Measurements from ENCODE around the gene IMPA2. TPM values are rescaled to one million over a fixed set of nuclear protein-coding genes. Genes with fewer than 3 reads are reported as not detected.

IMPA2 gene
- total and polyA plus RNA-seq, 3 donors from 2014 or later: 16.6 to 21.3 (median 16.7) TPM

GRCh38 chr18:11982981-11983380, 1.7 kb downstream of the IMPA2 start:
- Histone ChIP-seq H3K27ac (no peak overlapping the region), H3K36me3 (ENCODE audit: low read depth, missing control alignments) (no peaks in the 10 kb centered on the region), H3K4me3 (no peak overlapping the region), H3K4me1 (peaks cover 6% of the 10 kb centered on the region), H3K27me3 (no peaks in the 10 kb centered on the region), H3K9me3 (no peaks in the 10 kb centered on the region)
- no peak for DNase-seq
- TF ChIP-seq CTCF (IDR thresholded peaks at IDR 0.05): no peak
- TF ChIP-seq POLR2A (IDR thresholded peaks at IDR 0.05): no peak
- intact Hi-C loops (cut with DNase I; ENCODE audit: low total_unique reads): no loop called here
- 61 to 70% methylated on average over 4 of the region's 4 CpGs for WGBS, 2 donors

- Histone ChIP-seq H3K27ac (no peak overlapping the region), H3K4me3 (no peak overlapping the region), H3K4me1 (peaks cover 6% of the 10 kb centered on the region), H3K9me3 (no peaks in the 10 kb centered on the region), H3K36me3 (ENCODE audit: low read depth, missing control alignments) (no peaks in the 10 kb centered on the region), H3K27me3 (no peaks in the 10 kb centered on the region)
- WGBS, 2 donors: 50 to 53% methylated on average over 12 of the region's 12 CpGs
- TF ChIP-seq CTCF (IDR thresholded peaks at IDR 0.05): no peak
- no peak for TF ChIP-seq POLR2A (IDR thresholded peaks at IDR 0.05)
- DNase-seq: no peak
- intact Hi-C loops (cut with DNase I; ENCODE audit: low total_unique reads): no loop called here
Measured at GRCh38 chr18:11983592-11983991, 2.3 kb downstream of the IMPA2 start.

DNA sequence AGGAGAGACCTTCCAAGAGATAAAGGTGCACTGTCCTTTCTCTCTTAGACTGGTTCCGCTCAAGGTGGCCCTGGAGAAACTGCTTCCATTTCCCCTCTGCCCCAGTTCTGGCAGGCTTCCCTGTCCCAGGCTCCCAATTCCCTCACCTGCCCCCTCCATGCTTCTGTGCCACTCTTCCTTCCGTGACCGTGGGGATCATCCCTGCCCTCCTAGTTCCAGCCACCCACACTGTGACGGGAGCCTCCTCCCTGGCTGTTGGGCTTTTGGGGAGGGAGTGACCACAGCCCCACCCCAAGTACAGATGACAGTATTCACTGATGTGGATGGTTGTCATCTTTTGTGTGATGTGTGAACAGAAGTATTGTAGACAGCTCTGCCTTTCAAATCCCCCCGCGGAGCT, 2.8 kb downstream of the IMPA2 start:
- intact Hi-C loops (cut with DNase I; ENCODE audit: low total_unique reads): no loop called here
- DNase-seq: no peak
- peaks cover 6% of the 10 kb centered on the region for H3K4me1 ChIP-seq
- no peaks in the 10 kb centered on the region for H3K27me3 ChIP-seq
- TF ChIP-seq CTCF (IDR thresholded peaks at IDR 0.05) (no peak), POLR2A (IDR thresholded peaks at IDR 0.05) (no peak)
- H3K36me3 ChIP-seq (ENCODE audit: low read depth, missing control alignments): no peaks in the 10 kb centered on the region
- no peaks in the 10 kb centered on the region for H3K9me3 ChIP-seq
- H3K27ac ChIP-seq: no peak overlapping the region
- H3K4me3 ChIP-seq: no peak overlapping the region
- 70 to 80% methylated on average over 6 of the region's 6 CpGs for WGBS, 2 donors

DNA sequence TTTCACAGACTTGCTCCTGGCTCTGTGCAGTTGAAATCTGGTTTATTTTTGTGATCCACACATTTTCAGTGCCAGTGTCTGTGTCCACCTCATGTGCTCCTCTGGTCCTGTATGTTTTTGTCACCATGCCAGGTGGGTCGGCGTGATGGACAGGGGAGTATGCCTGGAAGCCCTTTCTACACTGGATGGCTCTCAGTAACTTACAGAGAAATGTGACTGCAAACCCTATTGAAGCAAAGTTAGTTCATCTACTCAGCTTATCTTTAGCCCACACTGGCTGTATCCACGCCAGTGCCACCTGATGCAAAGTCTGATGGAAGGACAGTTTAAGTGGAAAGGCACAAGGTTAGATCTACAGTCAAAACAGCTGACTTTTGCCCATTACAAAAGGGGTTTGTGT, 4.3 kb downstream of the IMPA2 start:
- H3K4me1 ChIP-seq: no peaks in the 10 kb centered on the region
- H3K36me3 ChIP-seq (ENCODE audit: low read depth, missing control alignments): no peaks in the 10 kb centered on the region
- H3K27me3 ChIP-seq: no peaks in the 10 kb centered on the region
- H3K9me3 ChIP-seq: no peaks in the 10 kb centered on the region
- 91 to 92% methylated on average over 3 of the region's 3 CpGs for WGBS, 2 donors
- H3K27ac ChIP-seq: no peak overlapping the region
- no peak for DNase-seq
- intact Hi-C loops (cut with DNase I; ENCODE audit: low total_unique reads): no loop called here
- no peak overlapping the region for H3K4me3 ChIP-seq
- no peak for TF ChIP-seq POLR2A (IDR thresholded peaks at IDR 0.05)
- TF ChIP-seq CTCF (IDR thresholded peaks at IDR 0.05): no peak

- Histone ChIP-seq H3K9me3 (no peaks in the 10 kb centered on the region), H3K4me1 (no peaks in the 10 kb centered on the region), H3K27ac (no peak overlapping the region), H3K36me3 (ENCODE audit: low read depth, missing control alignments) (no peaks in the 10 kb centered on the region), H3K27me3 (no peaks in the 10 kb centered on the region), H3K4me3 (no peak overlapping the region)
- intact Hi-C loops (cut with DNase I; ENCODE audit: low total_unique reads): no loop called here
- TF ChIP-seq CTCF (IDR thresholded peaks at IDR 0.05): no peak
- TF ChIP-seq POLR2A (IDR thresholded peaks at IDR 0.05): no peak
- no peak for DNase-seq
- 94 to 95% methylated on average over 9 of the region's 9 CpGs for WGBS, 2 donors
Measured at GRCh38 chr18:11986061-11986460, 4.8 kb downstream of the IMPA2 start.

All from testis (tissue), 3 donors.